Glutamatergic neuron (in vitro differentiated cells): ENCODE measurements around the gene JAZF1. TPM values are rescaled to one million over a fixed set of nuclear protein-coding genes. Genes with fewer than 3 reads are reported as not detected.

Source experiments
- DNase-seq: peaks from one replicate; pipeline ENCODE4 v3.0.0; 2022
- H3K27ac Mint-ChIP-seq: one replicate; pipeline ENCODE4 v1.8.0; 2020; ENCODE audit warnings: mild to moderate bottlenecking, mixed read lengths, inconsistent platforms; ENCODE audit not compliant: unreplicated experiment
- H3K27me3 Mint-ChIP-seq: one replicate; pipeline ENCODE4 v1.8.0; 2020; ENCODE audit warnings: mild to moderate bottlenecking, moderate library complexity, mixed read lengths, inconsistent platforms; ENCODE audit not compliant: unreplicated experiment
- H3K36me3 Mint-ChIP-seq: one replicate; pipeline ENCODE4 v1.8.0; 2020; ENCODE audit warnings: mild to moderate bottlenecking, mixed read lengths, inconsistent platforms; ENCODE audit not compliant: unreplicated experiment
- H3K4me1 Mint-ChIP-seq: one replicate; pipeline ENCODE4 v1.8.0; 2020; ENCODE audit warnings: mild to moderate bottlenecking, low read depth, mixed read lengths, inconsistent platforms; ENCODE audit not compliant: unreplicated experiment
- H3K4me3 Mint-ChIP-seq: one replicate; pipeline ENCODE4 v1.8.0; 2020; ENCODE audit warnings: mild to moderate bottlenecking, mixed read lengths, inconsistent platforms; ENCODE audit not compliant: unreplicated experiment
- H3K9me3 Mint-ChIP-seq: one replicate; pipeline ENCODE4 v1.8.0; 2020; ENCODE audit warnings: mild to moderate bottlenecking, moderate library complexity, mixed read lengths, inconsistent platforms; ENCODE audit not compliant: unreplicated experiment
- CTCF ChIP-seq: fragments of 200-600 bp; sonication (generic); IDR thresholded peaks from one replicate; pipeline ENCODE4 v1.5.0; 2021; ENCODE audit not compliant: partially characterized antibody, unreplicated experiment
- total RNA-seq: library from RNA; stranded (reverse); fragmentation: NEBNext Ultra II Directional; extraction: Animal tissue kit (Norgen Biotek cat#: 25700); gene quantifications from one replicate; pipeline ENCODE4 v1.2.1, GENCODE V29; 2021; ENCODE audit not compliant: unreplicated experiment

JAZF1 gene
- total RNA-seq, 1 donor from 2014 or later = 14.1 TPM

- H3K36me3 Mint-ChIP-seq = no peaks in the 10 kb centered on the region
- peaks cover 4% of the 10 kb centered on the region for H3K9me3 Mint-ChIP-seq
- DNase-seq = no peak
- peaks cover 21% of the 10 kb centered on the region for H3K4me1 Mint-ChIP-seq
- H3K27me3 Mint-ChIP-seq = no peaks in the 10 kb centered on the region
- no peak overlapping the region for H3K27ac Mint-ChIP-seq
- TF ChIP-seq CTCF = no peak
- no peak overlapping the region for H3K4me3 Mint-ChIP-seq
Observed at GRCh38 chr7:28168393-28169158, 12.0 kb downstream of the JAZF1 start.

GRCh38 chr7:28166982-28167715, 13.4 kb downstream of the JAZF1 start:
- Mint-ChIP-seq H3K27ac (no peak overlapping the region), H3K27me3 (no peaks in the 10 kb centered on the region), H3K36me3 (no peaks in the 10 kb centered on the region), H3K9me3 (peaks cover 4% of the 10 kb centered on the region), H3K4me3 (no peak overlapping the region), H3K4me1 (peaks cover 33% of the 10 kb centered on the region)
- no peak for TF ChIP-seq CTCF
- no peak for DNase-seq

- H3K4me3 Mint-ChIP-seq = no peak overlapping the region
- H3K36me3 Mint-ChIP-seq = no peaks in the 10 kb centered on the region
- H3K27ac Mint-ChIP-seq = no peak overlapping the region
- no peak for TF ChIP-seq CTCF
- peaks cover 4% of the 10 kb centered on the region for H3K9me3 Mint-ChIP-seq
- DNase-seq = no peak
- peaks cover 40% of the 10 kb centered on the region for H3K4me1 Mint-ChIP-seq
- H3K27me3 Mint-ChIP-seq = no peaks in the 10 kb centered on the region
Observed at GRCh38 chr7:28165961-28166955, 14.3 kb downstream of the JAZF1 start.

- TF ChIP-seq CTCF = no peak
- peaks cover 4% of the 10 kb centered on the region for H3K9me3 Mint-ChIP-seq
- H3K27me3 Mint-ChIP-seq = no peaks in the 10 kb centered on the region
- peaks cover 42% of the 10 kb centered on the region for H3K4me1 Mint-ChIP-seq
- no peak for DNase-seq
- H3K27ac Mint-ChIP-seq = no peak overlapping the region
- H3K36me3 Mint-ChIP-seq = no peaks in the 10 kb centered on the region
- no peak overlapping the region for H3K4me3 Mint-ChIP-seq
Observed at GRCh38 chr7:28165261-28165660, 15.3 kb downstream of the JAZF1 start.
